Stimulated activated CD8-positive, alpha-beta memory T cell treated with anti-CD3 and anti-CD28 coated beads, Interleukin-4, amount 100 ng/mL, for 4 hours (primary cell): ENCODE data around the gene ATP10B.
"Not testable (repeated sequence)": the region's sequence is repeated elsewhere in the genome, so short reads cannot be mapped to it uniquely, and the experiment has no call there.

Experiments used
- DNase-seq, 2 donors: peaks; one replicate each; pipeline ENCODE4 v3.0.0-alpha.2; 2020; ENCODE audit warnings: low read depth in 2 of 2, low spot score in 1 of 2

The ATP10B gene

GRCh38 chr5:160852049-160852448 lies at the start of gene ATP10B:
Gene ATP10B, minus strand, starts transcription at chr5:160852211. Its CDS starts 164,137 bp downstream, at chr5:160688074.
- DNase-seq = no peak

GRCh38 chr5:160901656-160902055 lies 49.6 kb upstream of the ATP10B start:
- DNase-seq = no peak

GRCh38 chr5:160899735-160900134 lies 47.7 kb upstream of the ATP10B start:
- DNase-seq = no peak

GRCh38 chr5:160893180-160893964 lies 41.4 kb upstream of the ATP10B start:
- DNase-seq = not testable (repeated sequence)

GRCh38 chr5:160887780-160888179 lies 35.8 kb upstream of the ATP10B start:
- no peak for DNase-seq

GRCh38 chr5:160873560-160874200 lies 21.7 kb upstream of the ATP10B start:
- not testable (repeated sequence) for DNase-seq

- no peak for DNase-seq
Observed at GRCh38 chr5:160869989-160870521, 18.0 kb upstream of the ATP10B start.

GRCh38 chr5:160867976-160868375 lies 16.0 kb upstream of the ATP10B start:
- DNase-seq = no peak

- DNase-seq = no peak
Observed at GRCh38 chr5:160851451-160851850, 560 bp downstream of the ATP10B start.

- no peak for DNase-seq
Observed at GRCh38 chr5:160850421-160850820, 1.6 kb downstream of the ATP10B start.

GRCh38 chr5:160847526-160848085 lies 4.4 kb downstream of the ATP10B start:
- no peak for DNase-seq

- no peak for DNase-seq
Observed at GRCh38 chr5:160846642-160847041, 5.4 kb downstream of the ATP10B start.

- no peak for DNase-seq
Observed at GRCh38 chr5:160844177-160844576, 7.8 kb downstream of the ATP10B start.

- no peak for DNase-seq
Observed at GRCh38 chr5:160843240-160843639, 8.8 kb downstream of the ATP10B start.

GRCh38 chr5:160837749-160838593 lies 14.0 kb downstream of the ATP10B start:
- no peak for DNase-seq

GRCh38 chr5:160837211-160837610 lies 14.8 kb downstream of the ATP10B start:
- no peak for DNase-seq

GRCh38 chr5:160835818-160836528 lies 16.0 kb downstream of the ATP10B start:
- DNase-seq = no peak

GRCh38 chr5:160835376-160835775 lies 16.6 kb downstream of the ATP10B start:
- no peak for DNase-seq

- DNase-seq = no peak
Observed at GRCh38 chr5:160833806-160834205, 18.2 kb downstream of the ATP10B start.

- no peak for DNase-seq
Observed at GRCh38 chr5:160831801-160832200, 20.2 kb downstream of the ATP10B start.
